H9 (cell line): ENCODE data around the gene EPHB6. TPM values are rescaled to one million over a fixed set of nuclear protein-coding genes. Genes with fewer than 3 reads are reported as not detected.

Experiments
- DNase-seq: peaks from one replicate; pipeline ENCODE4 v3.0.0-alpha.2; 2017
- H2AFZ ChIP-seq: one replicate; pipeline ENCODE4 v1.6.1; 2013; ENCODE audit warnings: mild to moderate bottlenecking, low read length, control low read depth, moderate library complexity
- H2AK5ac ChIP-seq: 2 replicates; pipeline ENCODE4 v1.6.1; 2013; ENCODE audit warnings: low read length, control low read depth, mixed read lengths; ENCODE audit not compliant: insufficient read length
- H2BK120ac ChIP-seq: one replicate; pipeline ENCODE4 v1.6.1; 2013; ENCODE audit warnings: low read depth, mild to moderate bottlenecking, low read length, control low read depth, inconsistent platforms; ENCODE audit not compliant: poor library complexity, severe bottlenecking
- H2BK12ac ChIP-seq: 2 replicates; pipeline ENCODE4 v1.6.1; 2013; ENCODE audit warnings: low read length, control low read depth, mixed read lengths, low read depth; ENCODE audit not compliant: insufficient read length
- H2BK15ac ChIP-seq: 2 replicates; pipeline ENCODE4 v1.6.1; 2013; ENCODE audit warnings: low read depth, low read length, control low read depth
- H2BK20ac ChIP-seq: one replicate; pipeline ENCODE4 v1.6.1; 2013; ENCODE audit warnings: low read depth, mild to moderate bottlenecking, low read length, control low read depth, inconsistent platforms; ENCODE audit not compliant: poor library complexity, severe bottlenecking
- H2BK5ac ChIP-seq: 2 replicates; pipeline ENCODE4 v1.6.1; 2013; ENCODE audit warnings: low read length, control low read depth, mixed read lengths; ENCODE audit not compliant: insufficient read length
- H3K14ac ChIP-seq: 2 replicates; pipeline ENCODE4 v1.6.1; 2013; ENCODE audit warnings: low read length, control low read depth; ENCODE audit not compliant: insufficient read depth
- H3K18ac ChIP-seq: 2 replicates; pipeline ENCODE4 v1.6.1; 2013; ENCODE audit warnings: low read depth, mild to moderate bottlenecking, mixed read lengths, low read length, control low read depth; ENCODE audit not compliant: insufficient read length
- H3K23ac ChIP-seq: 2 replicates; pipeline ENCODE4 v1.6.1; 2013; ENCODE audit warnings: low read length, control low read depth, mixed read lengths, low read depth; ENCODE audit not compliant: insufficient read length
- H3K23me2 ChIP-seq: 2 replicates; pipeline ENCODE4 v1.6.1; 2013; ENCODE audit warnings: low read depth, mild to moderate bottlenecking, mixed read lengths, low read length, control low read depth; ENCODE audit not compliant: insufficient read length, poor library complexity, severe bottlenecking
- H3K27ac ChIP-seq: 2 replicates; pipeline ENCODE4 v1.5.1; 2013; ENCODE audit warnings: low read length, control low read depth, mixed read lengths, low read depth; ENCODE audit not compliant: insufficient read length
- H3K27me3 ChIP-seq: 2 replicates; pipeline ENCODE4 v1.6.1; 2013; ENCODE audit warnings: low read length, control low read depth, inconsistent platforms; ENCODE audit not compliant: insufficient read depth
- H3K4ac ChIP-seq: 2 replicates; pipeline ENCODE4 v1.6.1; 2013; ENCODE audit warnings: low read depth, mild to moderate bottlenecking, control low read depth, inconsistent platforms, low read length, moderate library complexity
- H3K4me1 ChIP-seq: 2 replicates; pipeline ENCODE4 v1.6.1; 2013; ENCODE audit warnings: low read length, control low read depth, inconsistent platforms; ENCODE audit not compliant: insufficient read depth
- H3K4me2 ChIP-seq: 2 replicates; pipeline ENCODE4 v1.6.1; 2013; ENCODE audit warnings: low read length, control low read depth, mixed read lengths; ENCODE audit not compliant: insufficient read length, insufficient read depth
- H3K56ac ChIP-seq: 2 replicates; pipeline ENCODE4 v1.6.1; 2013; ENCODE audit warnings: low read depth, mild to moderate bottlenecking, mixed read lengths, low read length, control low read depth; ENCODE audit not compliant: insufficient read length
- H3K79me1 ChIP-seq: 2 replicates; pipeline ENCODE4 v1.6.1; 2013; ENCODE audit warnings: low read depth, mild to moderate bottlenecking, moderate library complexity, low read length, control low read depth, inconsistent platforms; ENCODE audit not compliant: insufficient read depth, poor library complexity, severe bottlenecking
- H3K79me2 ChIP-seq: 2 replicates; pipeline ENCODE4 v1.6.1; 2013; ENCODE audit warnings: low read length, control low read depth, inconsistent platforms; ENCODE audit not compliant: insufficient read depth
- H3K9ac ChIP-seq: 2 replicates; pipeline ENCODE4 v1.6.1; 2013; ENCODE audit warnings: low read length, control low read depth, mixed read lengths; ENCODE audit not compliant: insufficient read length; ENCODE audit errors: extremely low read depth
- H3K9me3 ChIP-seq: one replicate; pipeline ENCODE4 v1.6.1; 2013; ENCODE audit warnings: low read depth, low read length, inconsistent platforms; ENCODE audit not compliant: control insufficient read depth
- H3T11ph ChIP-seq: one replicate; pipeline ENCODE4 v1.6.1; 2013; ENCODE audit warnings: mild to moderate bottlenecking, low read length, control low read depth, inconsistent platforms
- H4K20me1 ChIP-seq: one replicate; pipeline ENCODE4 v1.6.1; 2013; ENCODE audit not compliant: control insufficient read depth, insufficient read length, insufficient read depth
- H4K5ac ChIP-seq: 2 replicates; pipeline ENCODE4 v1.6.1; 2013; ENCODE audit warnings: low read depth, mild to moderate bottlenecking, mixed read lengths, low read length, control low read depth; ENCODE audit not compliant: insufficient read length
- H4K8ac ChIP-seq: replicated peaks from 2 replicates; pipeline ENCODE4 v1.6.1; 2013; ENCODE audit warnings: low read length, control low read depth, mixed read lengths, low read depth; ENCODE audit not compliant: insufficient read length
- H4K91ac ChIP-seq: 2 replicates; pipeline ENCODE4 v1.6.1; 2013; ENCODE audit warnings: low read depth, mild to moderate bottlenecking, moderate library complexity, mixed read lengths, low read length, control low read depth; ENCODE audit not compliant: insufficient read length
- H3K27ac Mint-ChIP-seq, 3 experiments: 2 replicates in 2 of 3; 3 replicates in 1 of 3; pipeline ENCODE4 v1.8.0; 2020 to 2021; ENCODE audit warnings: mixed read lengths in 3 of 3, mild to moderate bottlenecking in 1 of 3, moderate library complexity in 1 of 3
- H3K27me3 Mint-ChIP-seq: 2 replicates; pipeline ENCODE4 v1.8.0; 2021; ENCODE audit warnings: low read depth, mild to moderate bottlenecking, moderate library complexity, mixed read lengths
- H3K36me3 Mint-ChIP-seq, 3 experiments: 2 replicates in 2 of 3; 3 replicates in 1 of 3; pipeline ENCODE4 v1.8.0; 2020 to 2021; ENCODE audit warnings: low read depth in 3 of 3, mixed read lengths in 3 of 3; ENCODE audit not compliant: insufficient read depth in 1 of 3
- H3K4me1 Mint-ChIP-seq, 2 experiments: 2 replicates each; pipeline ENCODE4 v1.8.0; 2020; ENCODE audit warnings: mixed read lengths in 2 of 2
- H3K4me3 Mint-ChIP-seq, 2 experiments: 2 replicates in 1 of 2; 3 replicates in 1 of 2; pipeline ENCODE4 v1.8.0; 2020 to 2021; ENCODE audit warnings: mild to moderate bottlenecking in 2 of 2, mixed read lengths in 2 of 2, moderate library complexity in 1 of 2
- H3K9me3 Mint-ChIP-seq, 2 experiments: 2 replicates in 1 of 2; 3 replicates in 1 of 2; pipeline ENCODE4 v1.8.0; 2020; ENCODE audit warnings: mild to moderate bottlenecking in 2 of 2, mixed read lengths in 2 of 2, moderate library complexity in 1 of 2
- WGBS: extraction: QIAGEN DNeasy Blood & Tissue Kit; methylation state at CpG from one replicate; pipeline ENCODE4 v1.1.7; 2013; ENCODE audit warnings: missing lambda C conversion rate, low lambda C conversion rate, mixed read lengths; ENCODE audit not compliant: insufficient read length; ENCODE audit errors: extremely low coverage; 5-methylcytosine and 5-hydroxymethylcytosine counted together
- total RNA-seq: library from RNA; stranded (reverse); gene quantifications from 2 replicates; pipeline ENCODE4 v1.2.1, GENCODE V29; 2021
- TF ChIP-seq, protein P1 (sequence below): fragments of 200-600 bp; sonication (generic); conservative IDR thresholded peaks from 3 replicates; pipeline ENCODE4 v1.8.0; 2021; ENCODE audit warnings: antibody characterized with exemption, mild to moderate bottlenecking

The EPHB6 gene
- total RNA-seq, 1 experiment from 2014 or later, result 9.7 TPM

DNA sequence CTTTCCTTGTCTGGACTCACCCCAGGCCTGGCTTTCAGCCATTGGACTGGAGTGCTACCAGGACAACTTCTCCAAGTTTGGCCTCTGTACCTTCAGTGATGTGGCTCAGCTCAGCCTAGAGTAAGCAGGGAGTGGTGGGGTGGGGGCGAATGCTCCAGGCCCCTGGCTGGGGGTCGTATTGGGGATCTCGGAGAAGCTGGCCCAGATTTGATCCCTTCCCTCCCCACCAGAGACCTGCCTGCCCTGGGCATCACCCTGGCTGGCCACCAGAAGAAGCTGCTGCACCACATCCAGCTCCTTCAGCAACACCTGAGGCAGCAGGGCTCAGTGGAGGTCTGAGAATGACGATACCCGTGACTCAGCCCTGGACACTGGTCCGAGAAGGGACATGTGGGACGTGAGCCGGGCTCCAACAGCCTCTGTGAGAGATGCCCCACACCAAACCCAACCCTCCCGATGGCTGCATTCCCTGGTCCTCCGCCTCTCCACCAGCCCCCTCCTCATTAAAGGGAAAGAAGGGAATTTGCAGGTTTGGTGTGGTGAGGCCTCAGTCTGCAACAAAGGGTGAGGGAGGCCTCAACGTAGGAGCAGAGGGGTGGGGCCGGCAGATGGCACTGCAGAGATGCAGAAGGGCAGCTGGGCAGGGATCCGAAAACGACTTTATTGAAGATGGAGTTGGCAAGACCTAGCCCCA, 15.8 kb downstream of the EPHB6 start:
- Histone ChIP-seq H3T11ph (no peak overlapping the region), H3K23ac (no peak overlapping the region), H2BK12ac (no peak overlapping the region), H2BK5ac (no peak overlapping the region), H3K4me2 (no peak overlapping the region), H3K4ac (no peak overlapping the region), H3K79me2 (no peaks in the 10 kb centered on the region), H2BK120ac (no peak overlapping the region), H4K5ac (no peak overlapping the region), H3K27ac (no peak overlapping the region), H3K9me3 (no peaks in the 10 kb centered on the region), H3K27me3 (no peaks in the 10 kb centered on the region), H3K79me1 (no peaks in the 10 kb centered on the region), H3K56ac (no peak overlapping the region), H3K4me1 (no peaks in the 10 kb centered on the region; the same call in 1 of the 2 replicates), H2BK15ac (no peak overlapping the region), H2BK20ac (no peak overlapping the region), H4K91ac (no peak overlapping the region), H3K18ac (no peak overlapping the region), H4K8ac (no peak overlapping the region), H3K14ac (no peak overlapping the region), H2AK5ac (no peak overlapping the region), H3K9ac (no peak overlapping the region), H3K23me2 (no peaks in the 10 kb centered on the region), H2AFZ (no peak overlapping the region), H4K20me1 (no peaks in the 10 kb centered on the region)
- Mint-ChIP-seq H3K27me3 (peaks cover 4% of the 10 kb centered on the region), H3K4me3 (no peak overlapping the region), H3K36me3 (peaks cover 0 to 22% (median 10%) of the 10 kb centered on the region in 3 experiments; a peak in 6 of 7 replicates), H3K4me1 (peaks cover 5 to 7% of the 10 kb centered on the region in 2 experiments), H3K9me3 (peaks cover 0 to 5% of the 10 kb centered on the region in 2 experiments; a peak in 2 of 5 replicates), H3K27ac (no peak overlapping the region)
- peak; percentile 18 for DNase-seq
- WGBS, result no CpG with 5 or more reads among the region's 14 CpGs
- TF ChIP-seq, protein P1, sequence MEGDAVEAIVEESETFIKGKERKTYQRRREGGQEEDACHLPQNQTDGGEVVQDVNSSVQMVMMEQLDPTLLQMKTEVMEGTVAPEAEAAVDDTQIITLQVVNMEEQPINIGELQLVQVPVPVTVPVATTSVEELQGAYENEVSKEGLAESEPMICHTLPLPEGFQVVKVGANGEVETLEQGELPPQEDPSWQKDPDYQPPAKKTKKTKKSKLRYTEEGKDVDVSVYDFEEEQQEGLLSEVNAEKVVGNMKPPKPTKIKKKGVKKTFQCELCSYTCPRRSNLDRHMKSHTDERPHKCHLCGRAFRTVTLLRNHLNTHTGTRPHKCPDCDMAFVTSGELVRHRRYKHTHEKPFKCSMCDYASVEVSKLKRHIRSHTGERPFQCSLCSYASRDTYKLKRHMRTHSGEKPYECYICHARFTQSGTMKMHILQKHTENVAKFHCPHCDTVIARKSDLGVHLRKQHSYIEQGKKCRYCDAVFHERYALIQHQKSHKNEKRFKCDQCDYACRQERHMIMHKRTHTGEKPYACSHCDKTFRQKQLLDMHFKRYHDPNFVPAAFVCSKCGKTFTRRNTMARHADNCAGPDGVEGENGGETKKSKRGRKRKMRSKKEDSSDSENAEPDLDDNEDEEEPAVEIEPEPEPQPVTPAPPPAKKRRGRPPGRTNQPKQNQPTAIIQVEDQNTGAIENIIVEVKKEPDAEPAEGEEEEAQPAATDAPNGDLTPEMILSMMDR, result no peak
